Adrenal gland (tissue), 5 donors: ENCODE results near the gene TSKS.

ENCODE experiments used
- CTCF ChIP-seq, 6 experiments: fragments of 450-650 bp in 4 of 6; fragments of 200-600 bp in 2 of 6; sonication (generic) in 1 of 6; IDR thresholded peaks; 1 replicate in 5 of 6; 2 replicates in 1 of 6; pipeline versions ENCODE4 v1.5.1 to v1.8.0; 2016 to 2021; ENCODE audit warnings: antibody characterized with exemption in 6 of 6, mild to moderate bottlenecking in 2 of 6, moderate library complexity in 1 of 6
- POLR2A ChIP-seq, 2 donors: fragments of 450-650 bp; IDR thresholded peaks; one replicate each; pipeline ENCODE4 v1.6.1; 2017; ENCODE audit warnings: antibody characterized with exemption in 2 of 2, mild to moderate bottlenecking in 2 of 2, moderate library complexity in 1 of 2
- donor health status: DM: no; HTN: no; CAD: no.

GRCh38 chr19:49787746-49788145, 24.6 kb upstream of the TSKS start:
- TF ChIP-seq CTCF (IDR thresholded peaks at IDR 0.05) (no peak), POLR2A (IDR thresholded peaks at IDR 0.05) (no peak)
